Psoas muscle (tissue), 8 donors: ENCODE results near the gene SLC29A1. TPM values are rescaled to one million over a fixed set of nuclear protein-coding genes. Genes with fewer than 3 reads are reported as not detected.

Experiments
- ATAC-seq, 4 donors: fragments of 200-7000 bp; cut with Tn5 transposase; one replicate each; pipeline ENCODE4 v1.9.1; 2020; ENCODE audit warnings: moderate library complexity in 3 of 4, mild to moderate bottlenecking in 2 of 4
- DNase-seq, 2 donors: peaks; one replicate each; pipeline ENCODE4 v3.0.0-alpha.2; 2020
- H3K27ac ChIP-seq: fragments of 200-600 bp; one replicate; pipeline ENCODE4 v1.8.0; 2022
- H3K27me3 ChIP-seq, 3 donors: fragments of 200-600 bp in 1 of 3; one replicate each; pipeline versions ENCODE4 v1.6.1 to v1.8.0; 2013 to 2022; ENCODE audit warnings: low read length in 2 of 3, mild to moderate bottlenecking in 2 of 3, moderate library complexity in 1 of 3; ENCODE audit not compliant: insufficient read depth in 3 of 3
- H3K36me3 ChIP-seq, 2 donors: fragments of 200-600 bp in 1 of 2; one replicate each; pipeline versions ENCODE4 v1.6.1 to v1.8.0; 2013 to 2022; ENCODE audit warnings: low read depth in 1 of 2, mild to moderate bottlenecking in 1 of 2, moderate library complexity in 1 of 2; ENCODE audit not compliant: insufficient read depth in 1 of 2
- H3K4me1 ChIP-seq: fragments of 200-600 bp; one replicate; pipeline ENCODE4 v1.8.0; 2022
- H3K4me3 ChIP-seq: fragments of 200-600 bp; one replicate; pipeline ENCODE4 v1.8.0; 2022; ENCODE audit warnings: mild to moderate bottlenecking
- H3K9me3 ChIP-seq: fragments of 200-600 bp; one replicate; pipeline ENCODE4 v1.8.0; 2022
- WGBS, 3 donors: extraction: QIAGEN DNeasy Blood & Tissue Kit; methylation state at CpG; one replicate each; pipeline versions ENCODE4 v1.1.6 to v1.1.7; 2013; 5-methylcytosine and 5-hydroxymethylcytosine counted together
- intact Hi-C, 2 donors: fragments of 100-400 bp; cut with DNase I; formaldehyde crosslinking; loops; one replicate each; pipeline versions ENCODE4 v1.11.0 to v1.14.2; 2022
- polyA plus RNA-seq, 3 donors: library from polyadenylated mRNA; stranded (reverse); fragments of 200-250 nt; gene quantifications; one replicate each; pipeline ENCODE4 v1.2.3, GENCODE V29; 2013
- total RNA-seq, 4 donors: library from RNA; stranded (reverse); fragmentation: NEBNext Ultra II Directional in 2 of 4; extraction: Animal tissue kit (Norgen Biotek cat#: 25700) in 2 of 4; gene quantifications; one replicate each; pipeline versions ENCODE4 v1.2.1 to v1.2.4, GENCODE V29; 2021 to 2023
- TF ChIP-seq, protein P1 (sequence below): fragments of 200-600 bp; IDR thresholded peaks from one replicate; pipeline ENCODE4 v1.8.0; 2022; ENCODE audit warnings: antibody characterized with exemption
- donor health status: healthy with polysubstance abuse.
- donor health status: DM: no; HTN: no; CAD: no; lungs with moderate emphysema.
- donor health status: Bipolar disorder and iron deficiency.
- donor health status: healthy.
- donor health status: DM: yes; HTN: yes; CAD: no.
- donor health status: DM: no; HTN: no; CAD: no.
- donor health status: DM: no; HTN: no; CAD: no.
- donor health status: DM: yes; HTN: yes; CAD: no.

SLC29A1 gene
- total and polyA plus RNA-seq, 7 donors: 29.1 to 80.7 (median 39.7) TPM

DNA sequence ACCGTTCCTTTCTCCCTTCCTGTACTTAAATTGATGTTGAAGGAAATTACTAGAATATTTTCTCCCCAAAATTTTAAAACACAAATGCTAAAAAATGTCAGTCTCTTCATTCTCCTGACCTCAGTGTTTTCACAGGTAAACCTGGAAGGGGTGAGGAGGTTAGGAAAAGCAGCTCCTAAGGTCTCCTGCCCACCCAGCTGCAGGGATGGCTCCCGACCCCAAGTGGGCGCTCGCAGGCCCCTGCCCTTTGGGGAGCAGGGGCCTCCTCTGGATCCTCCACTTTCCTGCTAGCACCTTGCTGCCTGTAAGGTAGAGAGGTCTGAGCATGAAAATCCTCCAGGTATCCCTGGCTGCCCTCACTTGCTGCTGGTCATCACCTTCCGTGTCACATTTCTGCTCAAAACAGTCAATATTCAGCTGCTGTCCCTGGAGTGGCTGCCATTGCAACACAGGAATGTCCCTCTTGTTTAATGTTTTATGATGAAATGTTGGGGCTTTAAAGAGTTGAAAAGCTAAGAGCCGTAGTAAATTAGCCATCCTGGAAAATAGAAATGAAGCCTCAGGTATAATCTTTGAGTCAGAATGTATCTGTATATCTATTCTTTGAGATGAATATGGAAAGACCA is 12.6 kb downstream of the SLC29A1 start:
- intact Hi-C loops: loop anchor here in 1 of 2 donors (2.0 kb wide), 1 partner anchor 63 kb away; no protein-coding TSS in a partner anchor
- ATAC-seq (no peak), DNase-seq (no peak)
- 84 to 93% (median 87%) methylated on average over 6 of the region's 6 CpGs for WGBS, 3 donors
- Histone ChIP-seq H3K9me3 (no peaks in the 10 kb centered on the region), H3K4me1 (peaks cover 41% of the 10 kb centered on the region), H3K36me3 (peaks cover 2 to 24% of the 10 kb centered on the region in 2 donors), H3K27me3 (no peaks in the 10 kb centered on the region), H3K27ac (peak overlapping the region; percentile 96), H3K4me3 (no peak overlapping the region)
- TF ChIP-seq, protein P1, sequence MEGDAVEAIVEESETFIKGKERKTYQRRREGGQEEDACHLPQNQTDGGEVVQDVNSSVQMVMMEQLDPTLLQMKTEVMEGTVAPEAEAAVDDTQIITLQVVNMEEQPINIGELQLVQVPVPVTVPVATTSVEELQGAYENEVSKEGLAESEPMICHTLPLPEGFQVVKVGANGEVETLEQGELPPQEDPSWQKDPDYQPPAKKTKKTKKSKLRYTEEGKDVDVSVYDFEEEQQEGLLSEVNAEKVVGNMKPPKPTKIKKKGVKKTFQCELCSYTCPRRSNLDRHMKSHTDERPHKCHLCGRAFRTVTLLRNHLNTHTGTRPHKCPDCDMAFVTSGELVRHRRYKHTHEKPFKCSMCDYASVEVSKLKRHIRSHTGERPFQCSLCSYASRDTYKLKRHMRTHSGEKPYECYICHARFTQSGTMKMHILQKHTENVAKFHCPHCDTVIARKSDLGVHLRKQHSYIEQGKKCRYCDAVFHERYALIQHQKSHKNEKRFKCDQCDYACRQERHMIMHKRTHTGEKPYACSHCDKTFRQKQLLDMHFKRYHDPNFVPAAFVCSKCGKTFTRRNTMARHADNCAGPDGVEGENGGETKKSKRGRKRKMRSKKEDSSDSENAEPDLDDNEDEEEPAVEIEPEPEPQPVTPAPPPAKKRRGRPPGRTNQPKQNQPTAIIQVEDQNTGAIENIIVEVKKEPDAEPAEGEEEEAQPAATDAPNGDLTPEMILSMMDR: no peak

DNA sequence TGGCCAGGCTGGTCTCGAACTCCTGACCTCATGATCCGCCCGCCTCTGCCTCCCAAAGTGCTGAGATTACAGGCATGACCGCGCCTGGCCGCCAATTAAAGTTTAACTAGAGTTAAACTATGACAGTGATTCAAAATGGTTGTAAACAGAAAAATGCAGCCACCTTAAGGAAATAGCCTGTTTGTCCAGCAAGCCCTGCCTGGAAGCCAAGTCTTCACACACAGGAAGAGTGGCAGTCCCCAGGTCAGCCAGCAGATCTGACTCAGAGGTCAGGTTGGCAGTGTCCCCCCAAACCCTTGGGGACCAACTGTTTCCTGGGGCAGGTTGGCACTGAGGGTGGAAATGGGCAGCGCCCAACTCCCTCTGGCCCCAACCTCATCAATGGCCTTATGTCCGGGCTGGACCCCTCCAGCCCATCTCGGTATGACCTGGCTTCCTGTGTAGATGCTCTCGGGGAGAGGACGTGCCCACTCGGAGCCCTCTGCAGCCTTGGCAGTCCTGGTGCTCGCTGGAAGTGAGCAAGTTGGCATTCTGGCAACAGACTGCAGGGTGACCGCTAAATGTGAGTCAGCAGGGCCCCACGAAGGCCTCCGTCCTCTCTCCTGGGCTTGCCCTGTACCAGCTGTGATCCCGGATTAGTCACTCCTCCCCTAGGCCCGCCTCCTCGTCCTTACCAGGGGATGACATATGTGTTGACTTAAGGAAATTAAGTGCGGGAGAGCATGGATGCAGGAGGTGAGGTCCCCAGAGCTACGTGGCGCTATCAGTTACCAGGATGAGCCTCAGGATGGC is 13.8 kb downstream of the SLC29A1 start:
- peak overlapping the region; percentile 96 for H3K27ac ChIP-seq
- TF ChIP-seq, protein P1: no peak
- intact Hi-C loops: no loop called here

DNA sequence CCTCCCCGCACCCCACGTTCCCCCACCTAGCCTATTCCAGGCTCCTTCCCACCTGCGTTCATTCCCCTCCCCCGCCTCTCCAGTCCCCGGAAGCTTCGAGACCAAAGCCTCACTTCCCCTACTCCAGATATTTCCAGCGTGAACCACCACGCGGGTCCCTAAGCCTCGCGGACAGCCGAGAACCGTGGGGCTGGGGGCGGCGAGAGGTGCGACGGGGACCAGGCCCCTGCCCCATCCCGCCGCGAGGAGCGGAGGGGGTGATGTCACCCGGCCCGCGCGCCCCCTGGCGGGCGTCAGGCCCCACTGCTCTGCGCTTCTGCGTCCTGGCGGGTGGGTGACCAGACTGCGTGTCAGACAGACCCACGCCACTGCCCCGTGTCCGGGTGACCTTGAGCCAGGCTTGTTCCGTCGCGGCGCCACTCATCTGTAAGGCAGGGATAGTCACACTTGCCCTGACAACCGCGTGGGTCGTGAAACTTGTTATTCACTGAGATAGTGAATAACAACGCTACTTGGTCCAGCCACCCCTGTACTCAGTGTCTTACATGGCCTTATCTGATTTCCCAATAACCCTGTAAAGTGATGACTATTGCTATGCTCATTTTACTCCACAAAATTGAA is 14.5 kb downstream of the SLC29A1 start:
- H3K27me3 ChIP-seq: no peaks in the 10 kb centered on the region
- peak overlapping the region; percentile 96 for H3K27ac ChIP-seq
- WGBS, 3 donors: 1 to 4% (median 2%) methylated on average over 35 to 42 of the region's 42 CpGs
- H3K4me3 ChIP-seq: peak overlapping the region; percentile 69
- intact Hi-C loops: no loop called here
- peaks cover 36% of the 10 kb centered on the region for H3K4me1 ChIP-seq
- ATAC-seq: peak; percentile 78 to 85 (median 83)
- DNase-seq: peak; percentile 88 to 92
- H3K36me3 ChIP-seq: peaks cover 0 to 5% of the 10 kb centered on the region in 2 donors
- no peaks in the 10 kb centered on the region for H3K9me3 ChIP-seq
- TF ChIP-seq, protein P1: peak; percentile 97

More for the DNA sequence above, 13.8 kb downstream of the SLC29A1 start:
- Histone ChIP-seq H3K9me3 (no peaks in the 10 kb centered on the region), H3K27me3 (no peaks in the 10 kb centered on the region), H3K36me3 (peaks cover 2 to 12% of the 10 kb centered on the region in 2 donors), H3K4me1 (peaks cover 41% of the 10 kb centered on the region), H3K4me3 (peak overlapping the region; percentile 69)
- ATAC-seq: peak; percentile 87 to 92 (median 88)
- peak; percentile 91 to 96 for DNase-seq
- WGBS, 3 donors: 19 to 24% (median 21%) methylated on average over 22 of the region's 22 CpGs

DNA sequence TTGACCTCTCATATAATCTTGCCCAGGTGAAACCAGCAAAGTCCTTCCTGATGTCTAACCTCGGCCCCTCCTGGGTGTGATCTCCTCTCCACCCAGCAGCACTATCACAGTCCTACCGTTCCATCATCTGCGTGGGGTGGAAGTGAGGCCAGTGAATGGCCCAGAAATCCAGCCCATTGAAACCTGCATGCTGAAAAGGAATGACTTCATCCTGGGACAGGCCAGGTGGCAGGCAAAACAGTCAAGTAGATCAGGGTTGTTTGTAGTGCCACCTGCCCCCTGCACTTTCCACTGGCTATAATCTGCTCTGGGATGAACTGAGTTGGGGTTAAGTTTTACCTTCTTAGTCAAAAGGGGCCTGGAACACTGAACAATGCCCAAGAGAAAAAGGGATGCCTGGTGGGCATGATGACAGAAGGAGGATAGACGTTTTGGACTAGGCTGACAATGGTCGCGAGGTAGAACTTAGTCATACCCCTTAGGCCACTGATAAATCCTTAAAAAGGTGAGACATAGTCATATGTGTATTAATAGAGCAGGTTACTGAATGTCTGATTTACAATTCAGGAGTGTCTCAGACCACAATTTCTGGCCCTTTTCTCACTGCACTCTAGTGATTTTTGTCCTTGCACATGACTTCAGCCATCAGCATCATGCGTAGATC is 15.4 kb downstream of the SLC29A1 start:
- intact Hi-C loops: no loop called here
- Histone ChIP-seq H3K36me3 (no peaks in the 10 kb centered on the region), H3K27me3 (no peaks in the 10 kb centered on the region), H3K9me3 (no peaks in the 10 kb centered on the region), H3K4me3 (no peak overlapping the region), H3K27ac (peak overlapping the region; percentile 96), H3K4me1 (peaks cover 27% of the 10 kb centered on the region)
- WGBS, 3 donors: 75 to 80% (median 80%) methylated on average over 7 of the region's 7 CpGs
- TF ChIP-seq, protein P1: no peak
- DNase-seq (peak in 1 of 2 donors; percentile 12), ATAC-seq (no peak)
